ENCODE data around the gene ASB13.

The ASB13 gene, protein sequence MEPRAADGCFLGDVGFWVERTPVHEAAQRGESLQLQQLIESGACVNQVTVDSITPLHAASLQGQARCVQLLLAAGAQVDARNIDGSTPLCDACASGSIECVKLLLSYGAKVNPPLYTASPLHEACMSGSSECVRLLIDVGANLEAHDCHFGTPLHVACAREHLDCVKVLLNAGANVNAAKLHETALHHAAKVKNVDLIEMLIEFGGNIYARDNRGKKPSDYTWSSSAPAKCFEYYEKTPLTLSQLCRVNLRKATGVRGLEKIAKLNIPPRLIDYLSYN

DNA sequence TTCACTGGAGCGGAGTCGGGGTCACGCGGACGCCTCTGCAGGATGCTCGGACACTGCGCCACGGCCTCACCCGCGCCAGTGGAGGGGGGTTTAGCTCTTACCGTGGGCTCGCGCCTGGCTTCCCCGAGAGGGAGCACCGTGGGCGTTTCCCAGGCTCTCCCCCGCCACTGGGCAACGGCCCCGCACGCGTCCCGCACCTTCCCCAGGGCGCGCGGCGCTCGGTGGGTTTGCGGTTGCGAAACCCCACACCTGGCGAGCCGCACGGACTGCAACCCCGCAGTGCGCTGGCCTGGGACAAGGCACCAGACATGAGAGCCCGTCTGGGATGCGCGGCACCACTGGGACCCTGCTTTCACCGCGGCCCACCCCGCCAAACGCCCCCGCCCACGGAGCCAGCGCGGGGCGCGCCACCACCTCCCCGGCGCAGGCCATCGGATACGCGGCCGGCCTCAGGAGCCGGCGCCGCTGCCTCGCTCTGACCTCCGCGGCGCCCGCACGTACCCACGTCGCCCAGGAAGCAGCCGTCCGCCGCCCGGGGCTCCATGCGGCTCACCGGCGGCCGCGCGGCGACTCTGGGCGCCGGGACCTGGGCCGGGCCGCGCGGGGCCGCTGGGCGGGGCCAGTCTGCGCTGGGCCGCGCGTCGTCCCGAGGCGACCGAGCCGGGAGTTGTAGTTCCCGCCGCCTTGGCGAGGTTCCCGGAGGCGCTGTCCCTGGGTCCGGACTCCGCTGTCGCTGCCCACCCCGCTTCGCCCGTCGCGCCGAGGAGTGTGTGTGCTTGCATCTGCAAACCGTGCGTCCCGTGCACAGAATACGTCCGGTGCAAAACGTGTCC is at the start of gene ASB13:
Gene ASB13, minus strand, starts transcription at position 588 of the 833 bp plus-strand sequence. Its CDS starts 44 bp downstream, at position 544.
- DNase-seq, result peak; percentile 19 to 30

DNA sequence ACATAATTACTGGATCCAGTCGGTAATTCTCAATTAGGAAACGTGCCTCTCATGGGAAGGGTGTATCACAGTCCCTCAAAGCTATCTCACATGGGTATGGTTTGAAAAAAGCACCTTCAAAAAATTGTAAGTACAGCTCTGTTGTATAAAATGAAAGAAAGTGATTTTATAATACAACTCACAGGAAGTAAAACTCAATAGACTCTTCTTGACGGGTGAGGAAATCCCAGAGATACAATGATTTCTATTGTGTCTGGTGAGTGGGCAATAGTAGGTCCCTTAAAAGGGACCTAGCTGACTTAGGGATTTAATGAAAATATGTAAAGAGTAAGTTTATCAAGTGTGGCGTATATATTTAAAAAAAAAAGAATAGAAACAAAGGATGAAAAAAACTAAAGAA is 45.2 kb upstream of the ASB13 start:
- DNase-seq, result peak in 1 of 2 donors; percentile 13

DNA sequence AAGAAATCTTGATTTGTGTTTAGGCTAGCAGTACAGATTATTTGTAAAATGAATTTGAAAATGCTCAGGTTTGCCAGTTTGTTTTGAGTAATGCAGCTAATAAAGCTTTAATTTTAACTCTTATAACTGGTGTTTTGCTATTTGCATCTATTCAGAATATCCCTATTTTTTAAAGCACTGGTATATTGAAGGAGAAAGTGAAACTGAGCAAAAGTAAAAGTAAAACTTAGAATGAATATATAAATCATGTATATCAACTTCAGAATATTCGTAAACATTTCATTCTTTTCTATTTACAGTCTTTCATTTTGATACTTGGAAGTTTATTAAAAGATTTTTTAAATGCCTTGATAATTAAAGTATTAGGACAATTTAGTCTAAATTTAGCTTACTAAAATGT is 44.5 kb upstream of the ASB13 start:
- peak in 1 of 2 donors; percentile 26 for DNase-seq

DNA sequence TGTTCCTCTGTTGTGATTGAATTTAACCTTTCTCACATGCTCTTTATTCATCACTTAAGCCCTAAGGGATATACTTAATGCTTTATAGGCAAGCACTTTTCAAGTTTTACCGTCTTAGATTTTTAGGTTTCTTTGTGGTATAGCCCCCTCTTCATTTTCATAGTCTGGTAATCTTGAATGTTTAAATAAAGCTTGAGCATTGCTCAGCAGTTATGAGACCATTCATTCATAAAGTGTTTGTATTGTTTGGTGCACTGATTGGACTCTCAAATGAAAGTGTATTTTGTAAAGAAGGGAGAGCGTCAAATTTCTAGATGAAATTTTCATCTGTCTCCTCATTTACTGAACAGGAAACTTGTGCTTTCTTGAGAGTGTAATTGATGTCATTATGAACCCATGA is 43.5 kb upstream of the ASB13 start:
- DNase-seq, result no peak

DNA sequence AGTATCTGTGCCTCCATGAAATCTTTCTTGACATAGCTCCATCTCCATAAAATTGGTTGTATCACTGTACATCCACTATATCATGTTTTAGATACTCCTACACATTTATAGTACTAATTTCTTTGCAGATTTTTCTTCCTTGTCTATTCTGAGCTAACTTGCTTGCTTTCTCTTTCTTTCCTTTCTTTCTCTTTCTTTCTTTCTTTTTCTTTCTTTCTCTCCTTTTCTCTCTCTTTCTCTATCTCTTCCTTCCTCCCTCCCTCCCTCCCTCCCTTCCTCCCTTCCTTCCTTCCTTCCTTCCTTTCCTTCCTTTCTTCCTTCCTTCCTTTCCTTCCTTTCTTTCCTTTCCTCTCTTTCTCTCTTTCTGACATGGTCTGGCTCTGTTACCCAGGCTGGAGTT is 42.0 kb upstream of the ASB13 start:
- DNase-seq, result no peak

DNA sequence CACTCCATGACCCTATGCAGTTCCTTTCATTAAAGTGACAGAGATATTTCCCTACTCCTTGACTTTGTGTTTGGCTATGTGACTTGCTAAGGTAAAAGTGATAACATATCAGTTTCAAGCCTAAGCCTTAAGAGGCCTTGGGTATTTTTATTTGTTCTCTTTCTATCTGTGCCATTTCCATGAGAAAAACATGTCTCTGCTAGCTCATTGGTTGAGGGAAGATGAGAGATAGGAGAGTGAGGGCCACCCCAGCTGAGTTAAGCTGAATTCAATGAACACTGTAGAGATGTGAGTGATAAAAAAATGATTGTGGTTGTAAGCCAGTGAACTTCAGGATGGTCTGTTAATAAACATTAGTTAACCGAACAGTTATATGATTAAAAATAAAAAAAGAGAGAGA is 31.7 kb upstream of the ASB13 start:
- DNase-seq, result no peak

DNA sequence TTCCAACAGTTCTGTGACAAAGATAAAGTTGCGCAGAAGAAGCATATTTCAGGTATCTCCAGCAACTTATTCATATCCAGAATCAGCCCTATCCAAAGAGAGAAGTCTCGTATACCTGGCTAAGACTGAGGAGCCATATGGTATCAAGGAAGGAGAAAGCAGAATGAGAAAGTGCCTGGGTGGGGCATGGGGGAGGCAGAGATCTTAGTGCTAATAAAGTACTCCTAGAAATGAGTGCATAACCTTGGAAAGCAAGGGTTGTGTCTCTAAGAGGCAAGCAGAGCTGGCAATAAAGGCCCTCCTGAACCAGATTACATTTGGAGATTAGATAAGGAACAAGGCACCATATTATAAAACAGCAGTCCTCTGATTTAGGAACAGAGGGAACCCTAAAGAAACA is 30.9 kb upstream of the ASB13 start:
- no peak for DNase-seq

DNA sequence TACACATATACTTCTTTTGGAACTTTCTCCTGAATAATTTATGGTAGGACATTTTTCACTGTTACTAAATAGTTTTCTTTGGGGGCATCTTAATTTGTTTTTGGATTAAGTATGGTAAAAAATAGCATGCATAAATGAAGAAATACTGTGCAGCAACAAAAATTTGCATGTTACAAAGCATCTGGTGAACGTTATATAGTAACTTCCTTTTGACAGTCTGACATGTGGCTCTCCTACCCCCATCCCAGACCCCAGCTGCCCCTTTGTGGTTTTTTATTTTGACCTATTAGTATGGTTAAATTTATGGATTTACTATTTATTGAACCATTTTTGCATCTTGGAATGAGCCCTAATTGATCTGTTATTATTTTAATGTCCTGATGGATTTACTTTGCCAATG is 28.2 kb upstream of the ASB13 start:
- DNase-seq, result no peak

DNA sequence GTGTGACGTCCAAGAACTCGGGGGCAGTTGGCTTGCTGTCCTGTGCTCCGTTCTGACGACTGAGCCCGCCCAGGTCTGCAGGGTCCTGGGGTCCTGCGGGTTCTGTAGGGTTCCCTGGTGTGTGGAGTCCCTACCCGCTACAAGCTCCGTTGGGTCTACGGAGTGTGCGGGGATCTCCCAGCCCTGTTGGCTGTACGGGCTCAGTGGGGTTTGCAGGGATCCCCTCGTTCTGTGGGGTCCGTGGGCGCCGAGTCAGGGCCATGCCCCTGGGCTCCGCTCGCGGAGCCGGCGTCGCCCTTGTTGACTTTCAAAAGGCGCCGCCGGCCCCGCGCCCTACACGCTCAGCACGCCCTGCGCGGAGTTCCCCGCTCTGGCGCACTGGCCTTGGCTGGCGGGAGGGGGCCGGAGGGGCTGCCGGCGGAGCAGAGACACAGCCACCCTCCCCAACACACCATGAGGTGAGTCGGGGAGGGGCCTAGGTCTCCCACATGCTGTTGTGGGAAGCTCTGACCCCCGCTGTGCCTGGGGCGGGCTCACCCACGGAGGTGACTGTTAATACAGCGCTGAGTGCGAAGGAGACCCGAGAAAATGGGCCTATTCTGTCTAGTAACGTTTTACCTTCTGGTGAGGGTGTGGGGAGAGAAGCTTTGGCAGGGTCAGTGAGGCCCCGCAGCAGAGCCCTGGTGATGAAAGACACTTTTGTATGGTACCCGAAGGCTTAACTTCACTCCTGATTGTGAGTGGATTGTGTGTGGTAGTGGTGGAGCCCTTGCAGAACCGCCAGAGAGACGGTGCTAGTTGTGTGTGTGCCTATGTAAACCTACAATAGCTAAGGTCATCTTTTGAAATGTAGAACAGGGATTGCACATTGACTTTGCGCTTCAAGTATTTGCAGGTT is 26.3 kb upstream of the ASB13 start:
- DNase-seq, result peak; percentile 63 to 71

DNA sequence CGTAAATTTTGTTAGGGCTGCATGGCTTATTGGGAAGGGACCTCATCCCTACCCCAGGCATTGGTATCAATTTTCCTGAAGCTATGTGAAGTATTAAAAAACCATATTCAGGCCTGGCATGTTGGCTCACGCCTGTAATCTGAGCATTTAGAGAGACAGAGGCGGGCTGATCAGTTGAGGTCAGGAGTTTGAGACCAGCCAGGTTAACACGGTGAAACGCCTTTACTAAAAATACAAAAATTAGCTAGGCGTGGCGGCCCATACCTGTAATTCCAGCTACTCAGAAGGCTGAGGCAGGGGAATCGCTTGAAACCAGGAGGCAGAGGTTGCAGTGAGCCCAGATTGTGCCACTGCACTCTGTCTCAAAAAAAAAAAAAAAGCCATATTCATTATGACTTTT is 25.4 kb upstream of the ASB13 start:
- no peak for DNase-seq

DNA sequence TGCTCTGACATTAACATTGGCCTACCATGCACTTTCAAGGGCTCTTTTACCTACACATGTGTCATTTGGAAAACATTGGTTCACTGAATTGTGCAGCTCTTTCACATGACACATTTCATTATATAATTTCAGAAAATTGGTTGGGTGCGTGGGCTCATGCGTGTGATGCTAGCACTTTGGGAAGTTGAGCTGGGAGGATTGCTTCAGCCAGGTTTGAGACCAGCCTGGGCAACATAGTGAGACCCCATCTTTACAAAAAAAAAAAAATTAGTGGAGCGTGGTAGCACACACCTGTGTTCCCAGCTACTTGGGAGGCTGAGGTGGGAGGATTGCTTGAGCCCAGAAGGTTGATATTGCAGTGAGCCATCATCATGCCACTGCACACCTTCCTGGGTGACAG is 22.2 kb upstream of the ASB13 start:
- DNase-seq, result no peak

DNA sequence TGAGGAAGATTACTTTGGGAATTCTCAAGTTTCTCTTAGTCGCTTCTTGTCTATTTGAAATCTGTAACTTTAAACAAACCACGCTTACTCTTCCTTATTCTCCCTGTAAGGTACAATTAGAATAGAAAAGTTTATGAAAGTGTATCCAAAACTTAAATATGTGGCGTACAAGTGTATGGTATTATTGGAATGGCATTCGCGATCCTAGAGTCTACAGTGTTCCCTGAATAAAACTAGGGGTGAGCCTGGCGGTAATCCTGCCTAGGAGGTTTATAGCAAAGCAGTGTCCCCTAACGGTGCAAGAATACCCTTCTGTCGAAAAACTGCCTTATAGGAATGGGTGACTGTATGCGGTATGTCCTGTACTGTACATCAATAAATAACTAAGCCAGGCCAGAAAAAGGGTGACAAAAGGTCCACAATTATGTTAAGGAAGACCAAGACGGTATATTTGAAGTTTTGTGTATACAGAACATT is 19.4 kb upstream of the ASB13 start:
- peak in 1 of 2 donors; percentile 13 for DNase-seq

DNA sequence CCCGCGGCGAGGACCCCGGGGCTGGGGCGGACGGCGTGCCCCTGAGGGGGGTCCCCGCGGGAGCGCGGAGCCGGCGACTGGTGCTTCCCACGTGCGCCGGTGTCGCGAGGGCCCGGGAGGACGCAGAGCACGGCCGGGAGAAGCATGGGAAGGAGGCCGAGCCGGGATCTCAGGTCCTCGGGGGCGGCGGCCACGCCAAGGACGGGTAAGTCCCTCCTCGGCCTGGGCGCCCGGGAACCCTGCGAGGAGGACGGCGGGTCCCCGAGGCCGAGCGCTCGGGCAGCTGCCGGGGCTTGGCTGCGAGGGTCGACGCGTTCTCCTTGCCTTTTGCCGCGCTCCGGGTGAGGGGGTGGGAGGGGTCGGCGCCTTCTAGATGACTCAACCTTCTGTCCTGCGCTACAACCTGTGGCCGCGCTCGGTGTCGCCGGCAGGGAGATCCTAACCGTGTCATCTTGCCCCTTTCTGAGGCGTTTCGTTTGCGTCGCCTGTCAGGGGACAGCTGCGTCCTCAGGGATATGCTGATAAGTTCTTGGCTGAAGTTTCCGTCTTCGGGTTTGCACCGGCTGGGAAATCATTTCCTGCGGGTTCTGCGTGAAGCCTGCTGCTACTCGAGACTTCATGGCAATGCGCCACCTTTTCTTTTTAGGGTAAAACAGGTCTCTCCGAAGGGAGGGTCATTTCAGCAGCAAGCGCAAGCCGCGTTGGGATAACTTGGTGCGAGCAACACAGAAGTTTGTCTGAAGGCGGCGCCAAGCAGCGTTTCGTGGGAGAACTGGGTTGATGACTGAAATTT is 18.8 kb upstream of the ASB13 start:
- DNase-seq, result peak; percentile 62

DNA sequence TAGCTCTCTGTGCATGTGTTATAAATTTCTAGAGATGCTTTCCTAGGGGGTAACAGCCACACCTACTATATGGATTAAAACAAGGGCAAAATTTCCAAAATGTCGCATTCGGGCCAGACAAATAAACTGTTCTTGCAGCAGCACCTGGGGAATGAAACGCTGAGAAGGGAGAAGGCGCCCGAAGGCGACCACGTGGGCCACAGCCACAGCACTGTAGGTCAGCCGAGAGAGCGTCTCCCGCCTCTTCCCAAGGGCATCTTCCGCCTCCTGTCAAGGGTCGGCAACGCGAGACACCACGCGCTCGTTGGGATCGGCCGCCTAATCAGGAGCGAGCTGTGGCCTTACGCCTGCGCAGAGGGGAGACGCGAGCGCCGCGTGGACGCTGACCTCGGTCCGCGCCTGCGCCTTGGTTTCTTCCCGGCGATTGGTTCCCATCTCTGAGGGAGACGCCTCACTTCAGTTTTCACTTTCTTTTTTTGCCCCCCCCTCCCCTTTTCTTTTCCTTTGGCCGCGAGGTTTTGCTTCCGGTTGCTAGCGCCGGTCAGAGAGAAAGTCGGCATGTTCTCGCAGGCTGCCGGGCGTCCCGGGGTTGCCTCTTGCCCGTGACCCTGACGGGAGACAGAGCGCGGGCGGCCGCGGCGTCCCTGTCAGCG is 18.0 kb upstream of the ASB13 start, which contains the start of gene TASOR2:
Gene TASOR2, plus strand, starts transcription at position 521 of the 653 bp plus-strand sequence. CDS start 35,805 bp downstream, outside the sequence.
- peak; percentile 96 to 98 for DNase-seq

DNA sequence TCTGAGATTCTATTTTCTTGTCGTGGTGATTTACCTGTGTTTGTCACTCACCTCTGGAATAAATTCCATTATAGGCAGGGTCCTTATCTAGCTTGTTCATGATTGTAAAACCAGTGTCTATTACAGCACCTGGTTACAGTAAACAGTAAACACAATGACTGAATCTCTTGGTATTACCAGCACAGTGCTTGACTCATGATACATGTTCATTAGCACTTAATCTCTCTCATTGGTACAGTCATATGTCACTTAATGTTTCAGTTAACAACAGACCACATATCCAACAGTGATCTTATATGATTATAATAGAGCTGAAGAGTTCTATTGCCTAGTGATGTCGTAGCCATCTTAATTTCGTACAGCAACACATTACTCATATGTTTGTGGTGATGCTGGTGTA is 16.7 kb upstream of the ASB13 start:
- no peak for DNase-seq

DNA sequence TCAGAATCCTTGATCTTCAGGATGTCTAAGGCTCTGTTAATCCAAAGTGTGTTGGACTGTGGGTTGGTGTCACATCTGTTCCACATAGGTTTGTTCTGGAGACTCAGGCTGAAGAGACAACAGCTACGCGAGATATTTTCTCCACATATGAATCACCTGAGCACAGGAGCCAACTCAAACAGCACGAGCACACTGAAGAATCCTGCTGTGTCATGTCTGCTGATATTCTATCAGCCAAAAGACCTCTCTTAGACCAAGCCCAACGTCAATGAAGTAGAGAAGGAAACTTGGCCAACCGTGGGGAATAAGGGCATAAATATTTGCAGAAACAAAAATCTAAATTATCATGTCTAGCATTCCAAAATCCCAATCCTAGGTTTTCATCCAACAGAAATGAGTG is 15.5 kb upstream of the ASB13 start:
- DNase-seq, result no peak

DNA sequence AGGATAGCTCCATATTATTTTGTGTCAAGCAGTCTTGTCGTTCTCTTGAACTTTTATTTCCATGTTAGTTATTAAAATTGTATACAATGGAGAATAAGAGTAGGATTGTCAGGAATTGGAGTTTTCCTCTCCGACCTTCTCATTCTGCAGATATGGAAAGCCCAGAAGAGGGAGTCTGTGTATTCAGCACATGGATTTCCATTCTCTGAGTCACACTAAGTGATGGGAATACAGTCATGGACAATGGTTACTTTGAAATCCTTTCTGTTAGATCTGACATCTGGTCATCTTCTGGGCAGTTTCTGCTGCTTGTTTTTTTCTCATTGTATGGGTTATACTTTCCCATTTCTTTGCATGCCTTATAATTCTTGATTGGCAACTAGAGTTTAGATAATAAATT is 13.2 kb upstream of the ASB13 start:
- DNase-seq, result no peak

DNA sequence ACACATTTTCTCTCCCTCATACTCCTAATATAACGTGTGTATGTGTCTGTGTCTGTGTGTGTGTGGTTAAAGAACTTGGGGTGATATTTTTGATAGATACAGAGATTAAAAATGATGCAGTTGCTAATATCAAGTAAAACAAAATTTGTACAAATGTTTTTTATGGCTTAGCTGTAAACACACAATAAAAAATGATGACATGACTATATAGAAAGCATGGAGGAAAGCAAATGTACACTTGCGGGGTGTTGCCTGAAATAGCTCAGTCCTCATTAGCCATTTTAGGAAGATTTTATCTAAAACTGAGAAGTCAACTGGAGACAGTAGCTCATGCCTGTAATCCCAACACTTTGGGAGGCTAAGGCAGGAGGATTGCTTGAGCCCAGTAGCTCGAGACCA is 12.6 kb upstream of the ASB13 start:
- DNase-seq, result no peak

DNA sequence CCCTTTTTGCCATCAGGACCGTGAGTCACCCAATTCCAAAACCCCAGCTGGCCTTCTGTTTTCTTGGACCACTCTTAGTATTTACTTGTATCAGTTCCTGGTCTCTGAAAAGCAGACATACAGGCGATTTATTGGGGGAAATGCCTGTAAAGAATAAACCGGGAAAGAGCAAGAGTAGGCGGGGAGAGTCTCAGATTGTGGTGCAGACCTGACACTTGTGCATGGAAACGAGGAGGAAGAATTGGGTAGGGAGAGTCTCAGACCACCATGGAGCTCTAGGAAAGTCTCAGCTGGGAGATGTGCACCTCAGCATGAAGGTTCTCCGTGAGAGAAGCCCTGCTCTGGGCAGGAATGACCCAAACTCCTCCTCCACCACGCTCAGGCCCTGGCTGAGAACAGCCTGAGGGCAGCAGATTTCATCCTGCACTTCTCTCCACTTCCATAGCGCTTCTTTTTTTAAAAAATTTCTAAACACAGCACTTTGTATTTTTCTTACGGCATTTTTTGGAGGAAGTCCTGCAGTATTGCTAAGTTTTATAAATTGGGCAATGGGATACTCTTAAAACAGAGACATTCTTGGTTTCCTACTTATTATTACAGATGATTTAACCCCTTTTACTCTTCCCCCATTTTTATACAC is 12.1 kb upstream of the ASB13 start:
- DNase-seq, result no peak

DNA sequence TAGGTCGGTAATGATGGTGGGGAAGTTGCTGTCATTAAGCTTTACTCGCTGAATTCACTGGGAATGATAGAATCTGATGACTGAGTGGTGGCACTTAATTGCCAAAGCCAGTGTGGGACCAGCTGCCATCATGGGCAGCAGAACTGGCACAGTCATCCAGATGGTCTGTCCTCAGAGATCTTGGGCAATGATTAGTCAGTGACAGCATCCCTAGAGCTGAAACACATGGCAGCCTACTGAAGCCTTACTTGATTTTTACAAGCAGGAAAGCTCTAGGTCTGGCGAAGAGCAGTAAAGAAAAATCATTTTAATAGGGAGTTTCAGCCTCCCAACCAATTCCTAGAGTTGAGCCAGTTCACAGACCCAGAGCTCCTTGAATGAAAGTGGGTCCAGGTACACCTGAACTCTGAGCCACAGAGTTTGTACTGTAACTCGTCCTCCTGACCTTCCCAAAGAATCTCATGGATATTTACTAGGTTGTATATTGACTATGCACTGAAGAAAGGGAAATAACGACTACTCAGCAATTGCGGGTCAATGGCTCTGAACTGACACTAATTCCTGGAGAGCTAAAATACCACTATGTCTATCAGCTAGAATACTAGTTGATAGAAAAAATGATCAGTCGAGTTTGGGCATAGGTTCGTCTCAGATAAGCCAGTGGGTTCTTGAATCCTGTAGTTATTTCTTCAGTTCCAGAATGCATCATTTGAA is 4.4 kb upstream of the ASB13 start:
- DNase-seq, result no peak
